Right atrium auricular region (tissue), 2 donors: ENCODE data around the gene VSTM2B. TPM values are rescaled to one million over a fixed set of nuclear protein-coding genes. Genes with fewer than 3 reads are reported as not detected.

ENCODE experiments used
- DNase-seq: peaks from one replicate; pipeline ENCODE4 v3.0.0-alpha.2; 2019; ENCODE audit warnings: low spot score
- H3K27ac ChIP-seq, 2 donors: fragments of 200-600 bp; sonication (generic); 1 replicate in 1 of 2; 2 replicates in 1 of 2; pipeline ENCODE4 v1.5.1; 2016 to 2019
- H3K27me3 ChIP-seq, 2 donors: fragments of 200-600 bp; sonication (generic); one replicate each; pipeline versions ENCODE4 v1.5.1 to v1.6.0; 2017 to 2019
- H3K36me3 ChIP-seq: fragments of 200-600 bp; sonication (generic); one replicate; pipeline ENCODE4 v1.5.1; 2016
- H3K4me1 ChIP-seq, 2 donors: fragments of 200-600 bp; sonication (generic); one replicate each; pipeline versions ENCODE4 v1.5.1 to v1.6.0; 2017 to 2019
- H3K4me3 ChIP-seq, 2 donors: fragments of 200-600 bp; sonication (generic); 1 replicate in 1 of 2; 2 replicates in 1 of 2; pipeline ENCODE4 v1.5.1; 2017 to 2019; ENCODE audit warnings: mild to moderate bottlenecking in 1 of 2, moderate library complexity in 1 of 2
- H3K9me3 ChIP-seq, 2 donors: fragments of 200-600 bp; sonication (generic); one replicate each; pipeline ENCODE4 v1.5.1; 2019
- total RNA-seq, 2 donors: library from RNA; depleted of rRNA; stranded (reverse); fragments of >200 nt; gene quantifications; one replicate each; pipeline ENCODE4 v1.1.0, GENCODE V29; 2016
- TF ChIP-seq, protein P1 (sequence below), 2 donors: fragments of 200-600 bp; sonication (generic); IDR thresholded peaks; one replicate each; pipeline ENCODE4 v1.5.1; 2019; ENCODE audit warnings: antibody characterized with exemption in 2 of 2

VSTM2B gene
- total RNA-seq, 2 donors from 2014 or later, result not detected

DNA sequence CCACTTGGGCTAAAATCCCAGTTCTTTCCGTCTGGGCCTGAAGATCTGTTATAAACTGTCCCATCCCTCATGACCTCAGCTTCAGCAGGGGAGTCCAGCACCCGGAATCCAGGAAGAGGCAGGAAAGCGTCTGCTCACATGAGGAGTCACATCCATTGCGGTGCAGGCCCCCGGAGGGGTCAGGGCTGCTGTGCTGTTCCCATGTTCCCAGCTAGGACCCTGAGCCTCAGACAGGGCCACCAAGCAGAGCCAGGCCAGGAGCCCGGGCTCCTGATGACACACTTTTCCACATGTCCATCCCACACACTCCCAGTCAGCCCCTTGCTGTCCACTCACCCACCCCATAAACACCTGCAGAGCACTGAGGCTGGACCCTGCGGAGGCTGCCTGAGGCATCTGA is 45.3 kb upstream of the VSTM2B start:
- DNase-seq, result no peak
- Histone ChIP-seq H3K27me3 (no peaks in the 10 kb centered on the region), H3K9me3 (no peaks in the 10 kb centered on the region), H3K27ac (no peak overlapping the region), H3K4me1 (no peaks in the 10 kb centered on the region), H3K4me3 (no peak overlapping the region), H3K36me3 (no peaks in the 10 kb centered on the region)
- TF ChIP-seq, protein P1, sequence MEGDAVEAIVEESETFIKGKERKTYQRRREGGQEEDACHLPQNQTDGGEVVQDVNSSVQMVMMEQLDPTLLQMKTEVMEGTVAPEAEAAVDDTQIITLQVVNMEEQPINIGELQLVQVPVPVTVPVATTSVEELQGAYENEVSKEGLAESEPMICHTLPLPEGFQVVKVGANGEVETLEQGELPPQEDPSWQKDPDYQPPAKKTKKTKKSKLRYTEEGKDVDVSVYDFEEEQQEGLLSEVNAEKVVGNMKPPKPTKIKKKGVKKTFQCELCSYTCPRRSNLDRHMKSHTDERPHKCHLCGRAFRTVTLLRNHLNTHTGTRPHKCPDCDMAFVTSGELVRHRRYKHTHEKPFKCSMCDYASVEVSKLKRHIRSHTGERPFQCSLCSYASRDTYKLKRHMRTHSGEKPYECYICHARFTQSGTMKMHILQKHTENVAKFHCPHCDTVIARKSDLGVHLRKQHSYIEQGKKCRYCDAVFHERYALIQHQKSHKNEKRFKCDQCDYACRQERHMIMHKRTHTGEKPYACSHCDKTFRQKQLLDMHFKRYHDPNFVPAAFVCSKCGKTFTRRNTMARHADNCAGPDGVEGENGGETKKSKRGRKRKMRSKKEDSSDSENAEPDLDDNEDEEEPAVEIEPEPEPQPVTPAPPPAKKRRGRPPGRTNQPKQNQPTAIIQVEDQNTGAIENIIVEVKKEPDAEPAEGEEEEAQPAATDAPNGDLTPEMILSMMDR (IDR thresholded peaks at IDR 0.05), result no peak

DNA sequence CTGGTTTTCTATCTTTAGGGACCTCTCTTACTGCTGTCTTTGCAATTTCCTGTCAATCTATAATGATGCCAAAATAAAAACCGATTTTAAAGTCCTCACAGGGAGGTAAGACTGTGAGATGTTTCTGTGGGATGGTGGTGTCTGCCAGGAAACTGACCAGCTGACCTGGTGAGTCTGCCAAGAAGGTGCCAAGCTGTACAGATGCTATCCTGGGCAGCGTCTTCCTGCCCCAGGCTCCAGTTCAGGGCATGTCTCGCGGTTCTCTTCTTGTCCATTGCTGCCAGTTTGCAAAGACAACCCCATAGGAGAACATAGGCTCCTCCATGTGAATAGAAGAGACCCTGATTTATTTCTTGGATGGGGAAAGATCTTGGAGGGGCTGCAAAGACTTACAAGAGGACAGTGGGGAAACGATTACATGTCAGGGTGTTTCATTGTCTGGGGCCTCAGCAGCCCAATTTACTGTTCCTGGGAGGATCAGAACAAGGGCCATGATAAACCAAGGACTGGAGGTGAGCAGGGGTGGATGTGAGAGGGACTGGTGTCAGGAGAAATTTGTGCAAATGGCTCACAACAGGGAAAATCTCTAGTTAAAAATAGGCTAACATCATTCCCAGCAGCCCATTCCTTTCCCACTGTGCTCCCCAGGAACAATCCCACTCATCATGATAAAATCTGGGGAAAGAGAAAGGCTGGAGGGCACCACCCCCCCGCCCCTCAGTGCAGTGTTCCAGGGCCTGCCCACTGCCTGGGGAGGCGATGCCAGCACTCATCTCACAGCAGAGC is 42.7 kb upstream of the VSTM2B start:
- no peak for DNase-seq
- Histone ChIP-seq H3K4me1 (no peaks in the 10 kb centered on the region), H3K4me3 (no peak overlapping the region), H3K36me3 (no peaks in the 10 kb centered on the region), H3K9me3 (no peaks in the 10 kb centered on the region), H3K27me3 (no peaks in the 10 kb centered on the region), H3K27ac (no peak overlapping the region)
- TF ChIP-seq, protein P1 (IDR thresholded peaks at IDR 0.05), result no peak

DNA sequence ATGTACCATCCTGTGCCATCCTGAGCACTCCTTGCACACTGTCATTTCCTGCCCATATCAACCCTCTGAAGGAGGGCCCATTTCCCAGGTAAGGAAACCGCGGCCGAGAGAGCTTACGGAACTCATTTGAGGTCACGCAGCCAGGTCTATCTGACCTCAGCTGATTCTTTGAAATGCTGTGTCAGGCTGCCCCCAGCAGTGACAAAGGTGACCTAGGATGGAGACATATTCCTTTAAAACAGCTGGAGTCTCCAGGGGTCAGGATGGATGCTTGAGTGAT is 42.2 kb upstream of the VSTM2B start:
- H3K36me3 ChIP-seq, result no peaks in the 10 kb centered on the region
- H3K4me3 ChIP-seq, result no peak overlapping the region
- no peaks in the 10 kb centered on the region for H3K27me3 ChIP-seq
- DNase-seq, result no peak
- no peaks in the 10 kb centered on the region for H3K4me1 ChIP-seq
- TF ChIP-seq, protein P1 (IDR thresholded peaks at IDR 0.05), result no peak
- H3K27ac ChIP-seq, result no peak overlapping the region
- H3K9me3 ChIP-seq, result no peaks in the 10 kb centered on the region

GRCh38 chr19:29483944-29484581 is 41.7 kb upstream of the VSTM2B start:
- H3K4me1 ChIP-seq, result no peaks in the 10 kb centered on the region
- TF ChIP-seq, protein P1 (IDR thresholded peaks at IDR 0.05), result no peak
- H3K9me3 ChIP-seq, result no peaks in the 10 kb centered on the region
- peak; percentile 52 for DNase-seq
- no peaks in the 10 kb centered on the region for H3K27me3 ChIP-seq
- no peaks in the 10 kb centered on the region for H3K36me3 ChIP-seq
- no peak overlapping the region for H3K27ac ChIP-seq
- H3K4me3 ChIP-seq, result no peak overlapping the region

DNA sequence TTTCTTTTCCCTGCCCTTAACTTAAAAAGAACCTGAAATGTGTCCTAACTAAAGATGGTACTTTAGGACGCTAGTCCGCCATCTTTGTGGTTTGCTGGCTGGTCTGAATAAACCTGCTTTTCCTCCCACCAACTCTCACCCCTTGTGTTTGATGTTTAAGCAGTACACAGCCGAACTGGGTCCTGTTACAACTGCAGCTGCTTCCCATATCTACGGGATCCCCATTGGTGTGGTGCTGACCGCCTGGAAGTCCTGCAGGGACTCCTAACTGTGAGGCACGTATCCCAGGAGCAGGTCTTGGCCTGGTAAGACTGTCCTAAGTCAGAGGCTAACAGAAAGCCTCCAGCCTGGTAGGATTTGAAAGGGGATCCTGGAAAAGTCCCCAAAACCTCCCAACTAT is 40.9 kb upstream of the VSTM2B start:
- Histone ChIP-seq H3K9me3 (no peaks in the 10 kb centered on the region), H3K27ac (no peak overlapping the region), H3K27me3 (no peaks in the 10 kb centered on the region), H3K4me3 (no peak overlapping the region), H3K4me1 (no peaks in the 10 kb centered on the region), H3K36me3 (no peaks in the 10 kb centered on the region)
- TF ChIP-seq, protein P1 (IDR thresholded peaks at IDR 0.05), result no peak
- peak; percentile 26 for DNase-seq
